Measurements from ENCODE around the gene EOMES.

The EOMES gene

DNA sequence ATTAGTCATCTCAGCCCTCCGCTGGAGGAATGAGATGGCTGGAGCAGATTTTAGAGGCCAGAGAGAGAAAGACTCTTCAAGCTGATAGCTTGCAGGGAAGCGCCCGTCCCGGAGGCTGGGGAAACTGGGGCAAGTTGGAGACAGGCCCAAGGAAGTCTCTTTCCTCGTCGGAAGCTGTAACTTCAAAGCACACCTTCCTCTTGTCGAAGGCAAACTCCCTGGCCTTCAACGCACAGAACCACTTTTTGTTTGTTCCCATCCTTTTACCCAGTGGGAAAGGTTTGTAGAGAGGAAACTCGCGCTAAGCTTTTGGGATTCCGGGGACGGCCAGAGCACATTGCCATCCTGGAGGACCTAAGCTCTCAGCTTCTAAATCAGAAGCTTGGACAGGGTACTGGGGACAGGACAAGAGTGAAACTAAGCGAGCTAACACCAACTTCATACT, 900 bp upstream of the EOMES start:
- TF ChIP-seq, protein P1, sequence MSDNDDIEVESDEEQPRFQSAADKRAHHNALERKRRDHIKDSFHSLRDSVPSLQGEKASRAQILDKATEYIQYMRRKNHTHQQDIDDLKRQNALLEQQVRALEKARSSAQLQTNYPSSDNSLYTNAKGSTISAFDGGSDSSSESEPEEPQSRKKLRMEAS (IDR thresholded peaks at IDR 0.05; ENCODE audit: low read depth, low read length): no peak
- TF ChIP-seq, protein P2, sequence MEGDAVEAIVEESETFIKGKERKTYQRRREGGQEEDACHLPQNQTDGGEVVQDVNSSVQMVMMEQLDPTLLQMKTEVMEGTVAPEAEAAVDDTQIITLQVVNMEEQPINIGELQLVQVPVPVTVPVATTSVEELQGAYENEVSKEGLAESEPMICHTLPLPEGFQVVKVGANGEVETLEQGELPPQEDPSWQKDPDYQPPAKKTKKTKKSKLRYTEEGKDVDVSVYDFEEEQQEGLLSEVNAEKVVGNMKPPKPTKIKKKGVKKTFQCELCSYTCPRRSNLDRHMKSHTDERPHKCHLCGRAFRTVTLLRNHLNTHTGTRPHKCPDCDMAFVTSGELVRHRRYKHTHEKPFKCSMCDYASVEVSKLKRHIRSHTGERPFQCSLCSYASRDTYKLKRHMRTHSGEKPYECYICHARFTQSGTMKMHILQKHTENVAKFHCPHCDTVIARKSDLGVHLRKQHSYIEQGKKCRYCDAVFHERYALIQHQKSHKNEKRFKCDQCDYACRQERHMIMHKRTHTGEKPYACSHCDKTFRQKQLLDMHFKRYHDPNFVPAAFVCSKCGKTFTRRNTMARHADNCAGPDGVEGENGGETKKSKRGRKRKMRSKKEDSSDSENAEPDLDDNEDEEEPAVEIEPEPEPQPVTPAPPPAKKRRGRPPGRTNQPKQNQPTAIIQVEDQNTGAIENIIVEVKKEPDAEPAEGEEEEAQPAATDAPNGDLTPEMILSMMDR (IDR thresholded peaks at IDR 0.05; ENCODE audit: low read depth, low read length): no peak
- TF ChIP-seq POLR2A (IDR thresholded peaks at IDR 0.05; ENCODE audit: extremely low read depth, insufficient read length) (no peak), MYC (IDR thresholded peaks at IDR 0.05; ENCODE audit: low read depth, low read length) (no peak)
- no peak for DNase-seq (ENCODE audit: low read depth)
- no peak overlapping the region for H3K4me3 ChIP-seq (ENCODE audit: low read depth, low read length)

DNA sequence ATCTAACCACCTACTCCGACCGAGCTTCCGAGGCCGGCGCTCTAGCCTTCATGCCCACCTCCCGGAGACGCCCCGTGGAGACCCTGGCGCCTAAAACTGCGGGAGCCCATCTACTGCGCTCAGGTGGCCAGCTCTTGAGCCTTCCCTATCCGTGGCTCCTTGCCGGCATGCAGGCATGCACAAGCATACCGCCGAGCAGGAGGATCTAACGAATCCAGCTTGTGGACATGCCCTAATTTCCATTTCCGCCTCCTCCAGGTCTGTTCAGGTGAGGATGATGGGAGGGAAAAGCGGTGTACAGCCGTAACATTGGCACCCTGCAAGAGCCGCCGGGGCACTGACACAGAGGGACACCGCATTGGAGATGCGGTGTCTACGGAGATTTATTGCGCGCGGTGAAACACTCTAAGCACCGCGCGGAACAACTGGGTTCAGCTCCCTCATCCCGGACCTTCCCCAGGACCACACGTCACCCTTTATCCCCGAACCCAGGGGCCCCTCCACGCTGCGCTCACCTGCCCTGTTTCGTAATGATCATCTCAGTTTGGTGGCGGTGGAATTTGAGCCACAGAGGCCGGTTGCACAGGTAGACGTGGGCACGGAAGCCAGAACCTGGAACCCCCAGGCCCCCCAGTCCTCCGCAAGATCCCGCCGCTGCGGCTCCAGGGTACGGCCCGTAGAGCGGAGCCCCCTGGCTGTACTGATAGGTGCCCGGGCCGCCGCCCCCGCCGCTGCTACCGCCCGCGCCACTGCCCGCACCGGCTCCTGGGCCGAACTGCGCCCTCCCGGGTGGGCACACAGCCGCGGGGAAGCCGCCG, 1.0 kb downstream of the EOMES start:
- TF ChIP-seq, protein P1 (IDR thresholded peaks at IDR 0.05; ENCODE audit: low read depth, low read length): no peak
- TF ChIP-seq, protein P2 (IDR thresholded peaks at IDR 0.05; ENCODE audit: low read depth, low read length): peak; percentile 19
- TF ChIP-seq POLR2A (IDR thresholded peaks at IDR 0.05; ENCODE audit: extremely low read depth, insufficient read length) (no peak), MYC (IDR thresholded peaks at IDR 0.05; ENCODE audit: low read depth, low read length) (no peak)
- no peak overlapping the region for H3K4me3 ChIP-seq (ENCODE audit: low read depth, low read length)
- DNase-seq (ENCODE audit: low read depth): no peak

DNA sequence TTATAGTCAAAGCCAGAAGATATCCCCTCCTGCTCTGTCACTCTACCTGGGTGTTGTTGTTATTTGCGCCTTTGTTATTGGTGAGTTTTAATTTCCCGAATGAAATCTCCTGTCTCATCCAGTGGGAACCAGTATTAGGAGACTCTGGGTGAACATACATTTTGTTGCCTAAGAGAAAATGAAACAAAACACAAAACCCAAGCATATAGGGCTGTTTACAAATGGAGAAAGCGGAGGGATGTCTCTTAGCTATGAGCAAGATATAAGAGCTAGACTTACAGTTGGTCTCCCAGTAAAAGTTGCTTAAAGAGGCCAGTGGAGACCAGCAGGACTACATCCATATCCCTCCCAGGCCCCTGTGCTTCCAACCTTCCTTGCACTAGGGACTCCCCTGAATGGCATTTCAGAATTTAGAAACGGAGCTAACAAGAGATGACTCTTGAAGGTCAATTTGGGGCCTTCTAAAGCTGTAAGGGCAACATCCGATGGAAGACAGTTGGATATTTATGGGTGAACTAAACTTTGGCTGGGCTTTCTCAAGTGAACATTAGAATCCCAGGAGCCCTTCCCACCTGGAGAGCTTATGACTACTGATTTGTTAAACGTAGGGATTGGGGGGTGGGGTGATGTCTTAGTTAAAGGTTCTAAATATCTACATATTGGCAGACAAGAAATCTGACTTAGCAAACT, 2.7 kb downstream of the EOMES start:
- TF ChIP-seq MYC (IDR thresholded peaks at IDR 0.05; ENCODE audit: low read depth, low read length) (no peak), POLR2A (IDR thresholded peaks at IDR 0.05; ENCODE audit: extremely low read depth, insufficient read length) (no peak)
- TF ChIP-seq, protein P1 (IDR thresholded peaks at IDR 0.05; ENCODE audit: low read depth, low read length): no peak
- TF ChIP-seq, protein P2 (IDR thresholded peaks at IDR 0.05; ENCODE audit: low read depth, low read length): no peak
- no peak overlapping the region for H3K4me3 ChIP-seq (ENCODE audit: low read depth, low read length)
- no peak for DNase-seq (ENCODE audit: low read depth)

DNA sequence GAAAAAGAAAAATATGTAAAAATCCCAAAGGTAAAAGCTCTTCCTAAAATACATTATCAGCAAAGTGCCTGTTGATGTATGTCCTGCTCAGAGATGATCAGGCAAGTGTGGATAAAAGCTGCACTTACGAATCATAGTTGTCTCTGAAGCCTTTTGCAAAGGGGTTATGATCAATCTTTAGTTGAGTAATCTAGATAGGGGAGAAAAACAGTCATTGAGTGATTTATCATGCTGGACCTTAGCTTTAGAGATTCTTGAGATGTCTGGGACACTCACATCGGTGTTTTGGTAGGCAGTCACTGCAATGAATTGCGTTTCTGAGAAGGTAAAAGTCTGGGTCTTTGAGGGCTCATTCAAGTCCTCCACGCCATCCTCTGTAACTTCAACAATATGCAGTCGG, 3.7 kb downstream of the EOMES start:
- TF ChIP-seq, protein P1 (IDR thresholded peaks at IDR 0.05; ENCODE audit: low read depth, low read length): no peak
- TF ChIP-seq, protein P2 (IDR thresholded peaks at IDR 0.05; ENCODE audit: low read depth, low read length): no peak
- TF ChIP-seq POLR2A (IDR thresholded peaks at IDR 0.05; ENCODE audit: extremely low read depth, insufficient read length) (no peak), MYC (IDR thresholded peaks at IDR 0.05; ENCODE audit: low read depth, low read length) (no peak)
- no peak for DNase-seq (ENCODE audit: low read depth)
- no peak overlapping the region for H3K4me3 ChIP-seq (ENCODE audit: low read depth, low read length)

DNA sequence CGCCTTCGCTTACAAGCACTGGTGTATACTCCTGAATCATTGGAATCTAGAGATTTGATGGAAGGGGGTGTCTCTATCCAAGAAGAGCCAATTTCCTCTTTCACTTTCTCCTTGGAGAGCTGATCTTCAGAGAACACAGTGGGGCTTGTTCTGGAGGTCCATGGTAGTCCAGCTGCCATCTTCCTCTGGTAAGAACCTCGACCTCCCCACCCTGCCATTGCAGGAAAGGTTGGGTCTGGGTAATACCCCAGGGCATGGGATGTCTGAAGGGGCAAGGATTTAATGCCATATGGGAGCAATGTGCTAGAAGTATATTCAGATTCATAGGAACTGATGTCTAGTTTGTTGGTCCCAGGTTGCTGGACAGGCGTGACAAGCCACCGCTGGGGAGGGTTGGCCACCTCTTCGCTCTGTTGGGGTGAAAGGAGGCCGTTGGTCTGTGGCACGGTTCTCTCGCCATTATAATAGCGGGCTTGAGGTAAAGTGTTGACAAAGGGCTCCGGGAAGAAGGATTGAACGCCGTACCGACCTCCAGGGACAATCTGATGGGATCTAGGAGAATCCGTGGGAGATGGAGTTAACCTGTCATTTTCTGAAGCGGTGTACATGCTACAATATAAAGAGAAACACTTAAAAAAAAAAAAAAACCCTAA, 4.8 kb downstream of the EOMES start:
- no peak overlapping the region for H3K4me3 ChIP-seq (ENCODE audit: low read depth, low read length)
- no peak for DNase-seq (ENCODE audit: low read depth)
- TF ChIP-seq, protein P1 (IDR thresholded peaks at IDR 0.05; ENCODE audit: low read depth, low read length): no peak
- TF ChIP-seq MYC (IDR thresholded peaks at IDR 0.05; ENCODE audit: low read depth, low read length) (no peak), POLR2A (IDR thresholded peaks at IDR 0.05; ENCODE audit: extremely low read depth, insufficient read length) (no peak)
- TF ChIP-seq, protein P2 (IDR thresholded peaks at IDR 0.05; ENCODE audit: low read depth, low read length): no peak

Measured in NB4 (cell line).